DND-41 (cell line): Measurements from ENCODE around the gene TWF1.
"Not testable (repeated sequence)": the region's sequence is repeated elsewhere in the genome, so short reads cannot be mapped to it uniquely, and the experiment has no call there.

ENCODE experiments used
- ATAC-seq: fragments of 200-7000 bp; cut with Tn5 transposase; 3 replicates; pipeline ENCODE4 v1.9.1; 2021; ENCODE audit warnings: low read depth; ENCODE audit not compliant: insufficient read depth
- DNase-seq: peaks from one replicate; pipeline ENCODE4 v3.0.0-alpha.2; 2020
- H2AFZ ChIP-seq: 2 replicates; pipeline ENCODE4 v1.6.0; 2012; ENCODE audit warnings: low read depth, low read length
- H3K27ac ChIP-seq: 2 replicates; pipeline ENCODE4 v1.5.1; 2012; ENCODE audit warnings: low read length, inconsistent platforms
- H3K27me3 ChIP-seq: fragments of 200-600 bp; sonication (generic); 2 replicates; pipeline ENCODE4 v1.6.0; 2012; ENCODE audit warnings: low read length, mild to moderate bottlenecking, inconsistent platforms; ENCODE audit not compliant: insufficient read depth, poor library complexity
- H3K36me3 ChIP-seq: 2 replicates; pipeline ENCODE4 v1.5.1; 2012; ENCODE audit warnings: low read length, inconsistent platforms; ENCODE audit not compliant: insufficient read depth
- H3K4me1 ChIP-seq: 2 replicates; pipeline ENCODE4 v1.5.1; 2012; ENCODE audit warnings: mild to moderate bottlenecking, low read length; ENCODE audit not compliant: insufficient read depth
- H3K4me2 ChIP-seq: 2 replicates; pipeline ENCODE4 v1.6.0; 2012; ENCODE audit warnings: mild to moderate bottlenecking, moderate library complexity, low read length, inconsistent platforms; ENCODE audit not compliant: insufficient read depth
- H3K4me3 ChIP-seq, 2 experiments: fragments of 200-600 bp in 1 of 2; shearing (Covaris generic) in 1 of 2; 2 replicates each; pipeline ENCODE4 v1.5.1; 2012 to 2016; ENCODE audit warnings: inconsistent platforms in 2 of 2, low read length in 2 of 2, mild to moderate bottlenecking in 2 of 2, low read depth in 1 of 2, moderate library complexity in 1 of 2
- H3K79me2 ChIP-seq: 2 replicates; pipeline ENCODE4 v1.6.0; 2012; ENCODE audit warnings: low read length, inconsistent platforms; ENCODE audit not compliant: insufficient read depth
- H3K9ac ChIP-seq: 2 replicates; pipeline ENCODE4 v1.6.0; 2012; ENCODE audit warnings: low read depth, mild to moderate bottlenecking, inconsistent platforms, low read length, moderate library complexity
- H3K9me3 ChIP-seq: 2 replicates; pipeline ENCODE4 v1.5.1; 2012; ENCODE audit warnings: low read length, moderate library complexity, mild to moderate bottlenecking, inconsistent platforms; ENCODE audit not compliant: insufficient read depth, severe bottlenecking
- H4K20me1 ChIP-seq: 2 replicates; pipeline ENCODE4 v1.6.0; 2012; ENCODE audit warnings: low read length; ENCODE audit not compliant: insufficient read depth
- EZH2 ChIP-seq: IDR thresholded peaks from 3 replicates; pipeline ENCODE4 v1.6.1; 2012; ENCODE audit warnings: borderline replicate concordance, low read depth, mild to moderate bottlenecking, moderate library complexity, low read length, inconsistent platforms; ENCODE audit not compliant: severe bottlenecking
- TF ChIP-seq, protein P1 (sequence below): IDR thresholded peaks from 2 replicates; pipeline ENCODE4 v1.5.1; 2012; ENCODE audit warnings: borderline replicate concordance, low read length, moderate library complexity, mild to moderate bottlenecking; ENCODE audit not compliant: poor library complexity, severe bottlenecking; ENCODE audit errors: extremely low read depth

The TWF1 gene

DNA sequence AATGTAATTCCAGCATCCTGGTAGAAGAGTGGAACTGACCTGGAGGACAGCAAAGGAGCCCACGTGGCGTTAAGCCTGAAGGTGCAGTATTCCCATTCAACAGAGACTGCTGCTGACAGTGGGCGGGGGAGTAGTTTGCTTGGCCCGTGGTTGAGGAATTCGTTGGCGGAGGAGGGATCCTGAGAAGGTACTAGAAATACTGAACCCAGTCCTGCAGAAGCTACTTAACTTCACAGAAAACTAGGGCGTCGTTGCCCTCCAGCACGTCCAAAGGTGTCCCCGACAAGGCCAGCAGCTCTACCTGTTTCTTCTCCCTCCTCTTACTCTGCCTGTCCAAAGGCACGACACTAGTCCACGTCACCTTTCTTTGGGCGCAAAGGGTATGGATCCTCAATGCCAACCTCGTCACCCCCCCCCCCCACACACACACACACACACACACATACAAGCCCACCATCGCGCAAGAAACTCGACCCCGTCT lies 47.8 kb downstream of the TWF1 start:
- Histone ChIP-seq H3K36me3 (peaks cover 7% of the 10 kb centered on the region), H3K4me1 (peaks cover 68% of the 10 kb centered on the region), H3K79me2 (peaks cover 62% of the 10 kb centered on the region), H4K20me1 (no peaks in the 10 kb centered on the region), H3K27me3 (no peaks in the 10 kb centered on the region), H2AFZ (peak overlapping the region; percentile 88), H3K27ac (peak overlapping the region; percentile 79), H3K9ac (peak overlapping the region; percentile 77), H3K4me3 (peak overlapping the region; percentile 63 to 89), H3K4me2 (peak overlapping the region; percentile 88), H3K9me3 (no peaks in the 10 kb centered on the region)
- no peak for TF ChIP-seq EZH2
- TF ChIP-seq, protein P1, sequence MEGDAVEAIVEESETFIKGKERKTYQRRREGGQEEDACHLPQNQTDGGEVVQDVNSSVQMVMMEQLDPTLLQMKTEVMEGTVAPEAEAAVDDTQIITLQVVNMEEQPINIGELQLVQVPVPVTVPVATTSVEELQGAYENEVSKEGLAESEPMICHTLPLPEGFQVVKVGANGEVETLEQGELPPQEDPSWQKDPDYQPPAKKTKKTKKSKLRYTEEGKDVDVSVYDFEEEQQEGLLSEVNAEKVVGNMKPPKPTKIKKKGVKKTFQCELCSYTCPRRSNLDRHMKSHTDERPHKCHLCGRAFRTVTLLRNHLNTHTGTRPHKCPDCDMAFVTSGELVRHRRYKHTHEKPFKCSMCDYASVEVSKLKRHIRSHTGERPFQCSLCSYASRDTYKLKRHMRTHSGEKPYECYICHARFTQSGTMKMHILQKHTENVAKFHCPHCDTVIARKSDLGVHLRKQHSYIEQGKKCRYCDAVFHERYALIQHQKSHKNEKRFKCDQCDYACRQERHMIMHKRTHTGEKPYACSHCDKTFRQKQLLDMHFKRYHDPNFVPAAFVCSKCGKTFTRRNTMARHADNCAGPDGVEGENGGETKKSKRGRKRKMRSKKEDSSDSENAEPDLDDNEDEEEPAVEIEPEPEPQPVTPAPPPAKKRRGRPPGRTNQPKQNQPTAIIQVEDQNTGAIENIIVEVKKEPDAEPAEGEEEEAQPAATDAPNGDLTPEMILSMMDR, result no peak
- peak; percentile 13; the same call in 2 of the 3 replicates for ATAC-seq
- DNase-seq, result no peak

DNA sequence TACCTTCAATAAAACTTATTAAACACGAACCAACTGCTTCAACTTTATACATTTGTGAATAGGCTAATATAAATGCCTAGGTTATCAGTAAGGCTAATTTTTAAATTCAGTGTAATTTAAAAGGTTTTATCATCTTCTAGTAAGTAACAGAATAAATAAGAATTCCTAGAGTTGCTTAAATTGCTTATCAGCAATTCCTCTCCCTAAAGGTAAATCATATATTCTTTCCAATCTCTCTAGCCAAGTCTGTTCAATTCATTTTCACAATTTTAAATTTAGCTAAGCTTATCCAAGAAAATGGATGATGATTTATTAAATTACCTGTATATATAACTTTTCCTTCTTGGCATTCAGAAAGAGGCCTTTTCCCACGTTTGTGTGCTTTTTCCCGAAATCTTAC lies 52.1 kb downstream of the TWF1 start:
- Histone ChIP-seq H3K27ac (no peak overlapping the region), H3K9ac (no peak overlapping the region), H3K79me2 (peaks cover 23% of the 10 kb centered on the region), H3K9me3 (no peaks in the 10 kb centered on the region), H3K4me2 (no peak overlapping the region), H2AFZ (no peak overlapping the region), H3K27me3 (no peaks in the 10 kb centered on the region), H4K20me1 (no peaks in the 10 kb centered on the region), H3K36me3 (peaks cover 12% of the 10 kb centered on the region), H3K4me1 (peaks cover 46% of the 10 kb centered on the region), H3K4me3 (no peak overlapping the region; a peak in 1 of 4 replicates)
- no peak for DNase-seq
- TF ChIP-seq EZH2, result no peak
- TF ChIP-seq, protein P1, result no peak
- ATAC-seq, result no peak

DNA sequence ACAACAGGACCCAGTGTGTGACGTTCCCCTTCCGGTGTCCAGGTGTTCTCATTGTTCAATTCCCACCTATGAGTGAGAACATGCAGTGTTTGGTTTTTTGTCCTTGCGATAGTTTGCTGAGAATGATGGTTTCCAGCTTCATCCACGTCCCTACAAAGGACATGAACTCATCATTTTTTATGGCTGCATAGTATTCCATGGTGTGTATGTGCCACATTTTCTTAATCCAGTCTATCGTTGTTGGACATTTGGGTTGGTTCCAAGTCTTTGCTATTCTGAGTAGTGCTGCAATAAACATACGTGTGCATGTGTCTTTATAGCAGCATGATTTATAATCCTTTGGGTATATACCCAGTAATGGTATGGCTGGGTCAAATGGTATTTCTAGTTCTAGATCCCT lies 54.8 kb downstream of the TWF1 start:
- peaks cover 27% of the 10 kb centered on the region; the same call in 1 of the 2 replicates for H3K4me1 ChIP-seq
- not testable (repeated sequence) for H3K9me3 ChIP-seq, H3K27me3 ChIP-seq, H3K4me3 ChIP-seq, H3K79me2 ChIP-seq, DNase-seq, ATAC-seq, H3K4me2 ChIP-seq, H3K27ac ChIP-seq, H4K20me1 ChIP-seq, H3K9ac ChIP-seq, H2AFZ ChIP-seq
- H3K36me3 ChIP-seq, result peaks cover 12% of the 10 kb centered on the region

DNA sequence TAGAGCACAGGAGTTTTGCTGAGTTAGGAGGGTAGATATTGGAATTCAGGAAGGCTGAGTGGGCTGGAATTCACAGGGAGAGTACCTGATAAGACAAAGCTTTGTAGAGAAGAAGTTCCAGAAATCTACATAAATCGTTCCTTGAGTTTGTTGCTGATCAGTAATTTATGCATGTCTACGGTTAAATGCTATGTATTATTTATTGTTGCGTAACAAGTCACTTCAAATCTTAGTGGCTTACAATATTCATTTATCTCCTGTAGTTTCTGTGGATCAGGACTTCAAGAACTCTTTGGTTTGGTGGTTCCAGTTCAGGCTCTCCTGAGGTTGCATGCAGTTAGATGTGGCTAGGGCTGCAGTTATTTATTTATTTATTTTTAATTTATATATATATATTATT lies 55.3 kb downstream of the TWF1 start:
- Histone ChIP-seq H3K4me1 (peaks cover 21% of the 10 kb centered on the region; the same call in 1 of the 2 replicates), H3K27me3 (no peaks in the 10 kb centered on the region), H3K36me3 (peaks cover 12% of the 10 kb centered on the region), H3K4me3 (no peak overlapping the region), H3K27ac (no peak overlapping the region), H3K79me2 (no peaks in the 10 kb centered on the region), H3K9ac (no peak overlapping the region), H3K9me3 (no peaks in the 10 kb centered on the region), H3K4me2 (no peak overlapping the region), H2AFZ (no peak overlapping the region), H4K20me1 (no peaks in the 10 kb centered on the region)
- ATAC-seq, result no peak
- TF ChIP-seq, protein P1, result no peak
- TF ChIP-seq EZH2, result no peak
- no peak for DNase-seq
